NCI-H2081 (cell line): ENCODE results near the gene NIM1K.
"Not testable (repeated sequence)": the region's sequence is repeated elsewhere in the genome, so short reads cannot be mapped to it uniquely, and the experiment has no call there.

Experiments used
- DNase-seq, 2 experiments: peaks; one replicate each; lab custom pipeline; 2025; lab: John Stamatoyannopoulos, UW

NIM1K gene

GRCh38 chr5:43190755-43191603 is 1.0 kb upstream of the NIM1K start:
- DNase-seq: no peak

GRCh38 chr5:43192558-43193180 is 644 bp downstream of the NIM1K start:
- peak; percentile 30 to 60 for DNase-seq

- DNase-seq: peak; percentile 16 to 33
Measured at GRCh38 chr5:43193181-43193893, 1.3 kb downstream of the NIM1K start.

DNA sequence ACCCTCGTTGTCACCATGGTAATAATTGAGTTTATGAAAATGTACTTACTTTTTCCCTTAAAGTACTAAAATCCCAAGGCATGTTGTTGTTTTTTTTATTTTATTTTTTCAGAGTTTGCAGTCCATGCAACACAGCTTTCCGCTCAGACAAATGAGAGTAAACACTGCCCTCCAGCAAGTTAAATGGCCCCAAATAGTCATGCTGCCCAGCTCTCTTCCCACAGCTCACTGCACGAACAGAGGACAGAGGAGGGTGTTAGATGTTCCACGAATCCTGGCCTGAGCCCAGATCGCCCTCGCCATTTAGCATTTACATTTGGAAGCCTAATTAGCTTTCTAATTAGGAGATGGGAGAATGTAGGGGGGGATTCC is 1.9 kb downstream of the NIM1K start:
- no peak for DNase-seq

- no peak for DNase-seq
Measured at GRCh38 chr5:43195670-43196265, 3.7 kb downstream of the NIM1K start.

- DNase-seq: no peak
Measured at GRCh38 chr5:43197535-43197934, 5.5 kb downstream of the NIM1K start.

- DNase-seq: not testable (repeated sequence)
Measured at GRCh38 chr5:43201442-43201841, 9.4 kb downstream of the NIM1K start.

DNA sequence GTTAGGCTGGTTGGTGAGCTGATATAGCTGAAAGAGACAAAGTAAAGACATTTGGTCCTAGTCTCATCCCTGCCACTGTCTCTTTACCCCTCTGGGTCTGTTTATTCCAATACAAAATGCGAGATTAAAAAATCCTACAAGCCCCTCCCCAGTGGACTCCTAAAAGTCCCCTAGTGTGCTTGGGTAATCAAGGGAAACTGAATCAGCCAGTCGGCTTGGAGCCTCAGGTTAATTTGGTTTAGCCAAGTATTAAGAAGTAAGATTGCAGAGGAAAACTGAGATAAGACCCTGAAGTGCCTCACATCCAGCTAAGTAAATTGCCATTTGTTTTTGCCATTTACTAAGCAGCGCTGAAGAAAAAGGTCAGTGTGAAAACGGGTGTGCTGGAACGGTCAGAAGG is 10.4 kb downstream of the NIM1K start:
- no peak for DNase-seq

GRCh38 chr5:43203373-43203772 is 11.3 kb downstream of the NIM1K start:
- no peak for DNase-seq

- DNase-seq: no peak
Measured at GRCh38 chr5:43204958-43205357, 12.9 kb downstream of the NIM1K start.

- no peak for DNase-seq
Measured at GRCh38 chr5:43207601-43208000, 15.6 kb downstream of the NIM1K start.

DNA sequence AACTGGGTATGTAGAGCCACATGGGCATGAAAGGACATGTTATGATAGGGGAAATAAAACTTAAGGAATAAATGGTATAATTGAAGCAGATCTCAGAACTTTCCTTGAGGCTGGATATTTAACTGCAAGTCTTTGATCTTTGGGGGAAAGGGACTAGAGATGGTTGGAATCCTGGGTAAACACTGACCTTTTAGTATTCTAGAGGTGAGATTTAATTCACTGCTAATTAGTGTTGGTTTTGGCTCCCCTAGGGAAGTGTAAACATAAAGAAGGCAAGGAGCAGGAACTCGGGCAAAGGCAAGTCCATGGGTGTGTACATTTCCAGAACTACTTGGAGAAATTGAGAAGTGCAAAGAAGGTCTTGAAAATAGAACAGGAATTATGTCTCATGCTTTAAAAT is 16.6 kb downstream of the NIM1K start:
- DNase-seq: no peak

- no peak for DNase-seq
Measured at GRCh38 chr5:43209060-43209459, 17.0 kb downstream of the NIM1K start.

DNA sequence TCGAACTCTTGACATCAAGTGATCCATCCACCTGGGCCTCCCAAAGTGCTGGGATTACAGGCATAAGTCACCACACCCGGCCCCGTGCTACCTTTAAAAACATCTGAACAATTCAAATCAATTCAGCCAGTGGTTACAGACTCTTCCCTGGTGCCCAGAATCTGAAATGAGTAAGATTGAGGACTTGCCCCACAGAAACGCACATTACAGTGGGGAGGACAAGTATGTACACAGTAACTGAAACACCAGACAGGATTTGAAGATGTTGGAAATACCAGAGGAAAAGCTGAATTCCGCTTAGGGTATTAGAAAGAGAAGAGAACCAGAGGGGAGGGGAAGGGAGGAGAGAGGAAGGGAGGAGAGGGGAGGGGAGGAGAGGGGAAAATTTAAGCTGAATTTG is 17.8 kb downstream of the NIM1K start:
- DNase-seq: no peak

DNA sequence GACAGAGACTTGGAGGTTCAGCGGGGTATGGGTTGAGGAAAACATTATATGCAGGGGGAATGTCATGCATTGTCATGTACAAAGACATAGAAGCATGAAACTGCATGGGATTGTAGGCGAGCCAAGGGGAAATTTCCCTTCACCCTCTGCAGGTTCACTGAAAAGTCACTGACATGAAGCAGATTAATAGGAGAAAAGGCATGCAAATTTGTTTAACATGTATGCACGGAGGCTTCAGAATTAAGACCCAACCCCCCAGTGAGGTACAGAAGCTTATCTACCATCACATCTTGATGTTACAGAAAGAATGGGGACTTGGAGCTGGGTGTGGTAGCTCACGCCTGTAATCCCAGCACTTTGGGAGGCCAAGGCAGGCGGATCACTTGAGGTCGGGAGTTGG is 18.5 kb downstream of the NIM1K start:
- DNase-seq: no peak

DNA sequence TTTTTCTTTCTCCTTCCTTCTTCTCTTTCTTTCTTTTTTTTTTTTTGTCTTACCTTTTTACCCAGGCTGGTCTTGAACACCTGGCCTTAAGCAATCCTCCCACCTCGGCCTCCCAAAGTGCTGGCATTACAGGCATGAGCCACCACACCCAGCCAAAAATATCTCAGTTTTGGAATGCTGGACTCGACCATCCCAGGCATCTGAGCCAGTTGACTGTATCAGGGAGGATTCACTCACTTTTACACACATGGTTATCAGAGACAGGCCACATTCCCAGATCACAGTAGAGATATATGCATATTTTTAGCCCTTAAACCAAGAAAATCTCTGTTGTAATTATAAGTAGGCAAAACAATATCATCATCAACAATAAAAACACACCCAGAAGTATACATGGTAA is 21.9 kb downstream of the NIM1K start:
- no peak for DNase-seq

GRCh38 chr5:43215073-43215631 is 23.1 kb downstream of the NIM1K start:
- no peak for DNase-seq

- DNase-seq: no peak
Measured at GRCh38 chr5:43216941-43217340, 24.9 kb downstream of the NIM1K start.

DNA sequence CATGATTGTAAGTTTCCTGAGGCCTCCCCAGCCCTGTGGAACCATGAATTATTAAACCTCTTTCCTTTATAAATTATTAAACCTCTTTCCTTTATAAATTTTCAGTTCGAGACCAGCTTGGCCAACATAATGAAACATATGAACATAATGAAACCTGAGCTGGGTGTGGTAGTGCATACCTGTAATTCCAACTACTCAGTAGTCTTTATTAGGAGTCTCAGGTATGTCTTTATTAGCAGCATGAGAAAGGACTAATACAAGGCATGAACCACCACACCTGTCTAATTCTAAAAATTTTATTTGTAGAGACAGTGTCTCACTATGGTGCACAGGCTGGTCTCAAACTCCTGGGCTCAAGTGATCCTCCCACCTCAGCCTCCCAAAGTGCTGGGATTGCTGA is 27.1 kb downstream of the NIM1K start:
- DNase-seq: no peak

DNA sequence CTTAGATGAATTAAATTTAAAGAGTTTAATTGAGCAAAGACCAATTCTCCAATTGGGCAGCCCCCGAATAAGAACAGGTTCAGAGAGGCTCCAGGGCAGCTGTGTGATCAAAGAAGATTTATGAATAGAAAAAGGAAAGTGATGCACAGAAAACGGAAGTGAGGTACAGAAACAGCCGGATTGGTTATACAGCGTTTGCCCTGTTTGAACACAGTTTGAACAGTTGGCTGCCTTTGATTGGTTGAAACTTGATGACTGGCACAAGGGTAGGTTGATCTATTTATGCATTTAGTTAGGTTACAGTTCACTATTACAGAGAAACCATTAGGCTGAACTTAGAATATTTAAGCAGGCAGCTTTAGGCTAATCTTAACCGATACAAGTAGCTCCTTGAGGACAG is 29.5 kb downstream of the NIM1K start:
- no peak for DNase-seq

GRCh38 chr5:43225649-43226245 is 33.7 kb downstream of the NIM1K start:
- DNase-seq: no peak

GRCh38 chr5:43227655-43228054 is 35.6 kb downstream of the NIM1K start:
- DNase-seq: peak; percentile 1 to 30
